Kidney glomerular epithelial cell (primary cell): ENCODE measurements around the gene NOXA1.

ENCODE experiments used
- DNase-seq: peaks from one replicate; lab custom pipeline; 2025; lab: John Stamatoyannopoulos, UW

Gene NOXA1

GRCh38 chr9:137482094-137482781 is 59.0 kb downstream of the NOXA1 start:
- DNase-seq = no peak
